A204.1 (cell line): ENCODE measurements around the gene KLRB1.
"Not testable (repeated sequence)": the region's sequence is repeated elsewhere in the genome, so short reads cannot be mapped to it uniquely, and the experiment has no call there.

ENCODE experiments used
- FAIRE-seq: peaks from 2 replicates; lab custom pipeline; 2012; peaks lifted over from hg19 to GRCh38; lab: Jason Lieb, UNC

Gene KLRB1

DNA sequence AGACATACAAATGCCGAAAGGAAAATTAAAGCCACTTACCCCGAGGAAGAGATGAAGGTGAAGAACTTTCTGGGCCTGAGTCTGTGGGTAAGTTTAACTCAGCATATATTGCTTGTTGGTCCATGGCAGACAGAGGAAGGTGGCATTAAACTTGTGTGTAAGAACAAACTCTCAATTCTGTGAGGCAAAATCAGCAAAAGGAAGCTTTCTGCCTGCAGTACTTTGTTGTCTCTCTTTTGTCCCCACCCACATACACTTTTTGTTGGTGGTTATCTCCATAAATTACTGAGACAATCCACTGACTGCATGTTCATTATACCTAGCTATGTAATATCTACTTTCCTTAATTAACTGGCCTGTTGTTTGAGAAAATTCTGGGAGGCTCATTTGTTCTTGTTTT lies at the start of gene KLRB1:
TSS of gene KLRB1 (minus strand) at position 201 of the 400 bp plus-strand sequence. CDS start at position 124, 77 bp downstream.
- FAIRE-seq = no peak

DNA sequence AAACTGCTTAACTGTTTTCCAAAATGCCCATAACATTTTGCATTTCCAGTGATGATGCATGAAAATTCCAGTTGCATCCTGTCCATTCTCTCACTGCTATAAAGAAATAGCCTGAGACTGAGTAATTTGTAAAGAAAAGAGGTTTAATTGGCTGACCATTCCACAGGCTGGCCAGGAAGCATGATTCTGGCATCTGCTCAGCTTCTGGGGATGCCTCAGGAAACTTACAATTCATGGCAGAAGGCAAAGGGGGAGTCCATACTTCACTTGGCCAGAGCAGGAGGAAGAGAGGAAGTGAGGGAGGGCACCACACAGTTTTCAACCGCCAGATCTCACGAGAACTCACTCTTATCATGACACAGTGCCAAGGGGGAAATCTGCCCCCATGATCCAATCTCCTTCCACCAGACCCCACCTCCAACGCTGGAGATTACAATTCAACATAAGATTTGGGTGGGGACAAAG lies 43.6 kb upstream of the KLRB1 start:
- no peak for FAIRE-seq

DNA sequence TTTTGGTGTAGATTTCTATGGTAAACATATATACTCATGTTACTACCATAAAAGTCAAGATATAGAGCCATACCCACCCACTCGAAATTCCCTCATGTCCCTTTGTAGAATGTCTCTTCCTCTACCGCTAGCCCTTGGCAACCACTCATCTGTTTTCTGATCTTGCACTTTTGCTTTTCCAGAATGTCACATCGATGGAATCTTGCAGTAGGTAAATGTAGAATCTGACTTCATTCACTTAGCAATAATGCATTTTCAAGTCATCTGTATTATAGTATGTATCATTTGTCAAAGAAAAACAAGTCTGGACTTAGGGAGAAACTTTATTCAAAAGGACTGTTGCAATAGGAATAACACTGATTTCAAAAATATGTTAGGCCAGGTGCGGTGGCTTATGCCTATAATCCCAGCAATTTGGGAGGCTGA lies 42.4 kb upstream of the KLRB1 start:
- no peak for FAIRE-seq

- FAIRE-seq = no peak
These were observed 41.8 kb upstream of the KLRB1 start for GRCh38 chr12:9649532-9649940.

GRCh38 chr12:9648701-9649531 lies 41.2 kb upstream of the KLRB1 start:
- FAIRE-seq = no peak

DNA sequence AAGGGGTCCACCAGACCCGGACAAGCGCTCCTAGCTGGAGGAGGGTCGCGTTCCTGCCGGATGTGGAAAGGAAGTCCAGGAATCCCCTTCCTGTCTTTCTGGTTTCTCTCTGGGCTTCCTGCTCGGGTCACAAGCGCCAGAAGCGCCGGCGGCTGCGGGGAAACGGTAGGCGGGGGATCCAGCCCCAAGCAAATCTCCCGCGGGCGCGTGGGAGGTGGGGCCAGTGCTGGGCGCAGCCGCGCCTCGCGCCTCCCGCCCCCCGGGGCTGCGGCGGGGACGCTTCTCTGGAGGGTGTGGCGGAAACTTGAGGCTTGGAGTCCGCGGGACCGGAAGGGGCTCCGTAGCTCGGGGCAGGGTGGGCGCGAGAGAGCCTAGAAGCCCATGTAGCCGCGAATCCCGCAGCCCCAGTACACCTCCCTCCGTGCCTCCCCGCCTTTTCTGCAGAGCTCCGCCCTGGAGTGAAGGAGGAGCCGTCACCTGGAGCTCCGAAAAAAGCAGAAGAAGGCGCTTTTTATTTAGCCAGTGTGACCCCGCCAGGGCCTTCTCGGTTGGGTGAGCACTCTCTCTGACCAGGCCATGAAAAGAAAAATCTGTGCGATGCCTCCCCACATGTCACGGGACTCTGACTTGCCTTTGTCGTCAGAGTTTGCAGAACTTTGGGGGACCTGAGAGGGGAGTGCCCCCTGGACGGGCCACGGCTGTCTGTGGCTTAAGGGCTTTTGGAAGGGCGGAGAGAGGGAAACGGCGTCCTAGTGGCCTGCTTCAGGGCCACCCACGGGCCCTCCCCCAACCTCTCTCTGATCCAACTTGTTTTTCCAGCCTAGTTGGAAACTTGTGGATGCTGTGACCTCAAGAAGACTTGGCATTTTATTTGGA lies 40.3 kb upstream of the KLRB1 start:
- FAIRE-seq = no peak

- no peak for FAIRE-seq
These were observed 39.4 kb upstream of the KLRB1 start for GRCh38 chr12:9646794-9647781.

DNA sequence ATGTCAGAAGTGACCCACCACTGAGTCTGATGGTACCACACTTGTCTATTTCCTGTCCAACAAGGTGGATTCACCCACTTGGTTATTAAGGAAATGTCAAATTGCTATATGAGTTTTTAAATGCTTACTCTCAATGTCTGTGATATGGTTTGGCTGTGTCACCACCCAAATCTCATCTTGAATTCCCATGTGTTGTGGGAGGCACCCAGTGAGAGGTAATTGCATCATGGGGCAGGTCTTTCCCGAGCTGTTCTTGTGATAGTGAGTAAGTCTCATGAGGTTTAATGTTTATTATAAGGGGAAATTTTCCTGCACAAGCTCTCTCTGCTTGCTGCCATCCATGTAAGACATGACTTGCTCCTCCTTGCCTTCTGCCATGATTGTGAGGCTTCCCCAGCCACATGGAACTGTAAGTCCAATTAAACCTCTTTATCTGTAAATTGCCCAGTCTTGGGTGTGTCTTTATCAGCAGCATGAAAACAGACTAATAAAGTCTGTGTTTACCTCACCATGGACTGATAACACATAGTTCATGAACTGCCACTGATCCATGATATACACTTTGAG lies 37.4 kb upstream of the KLRB1 start:
- FAIRE-seq = not testable (repeated sequence)

DNA sequence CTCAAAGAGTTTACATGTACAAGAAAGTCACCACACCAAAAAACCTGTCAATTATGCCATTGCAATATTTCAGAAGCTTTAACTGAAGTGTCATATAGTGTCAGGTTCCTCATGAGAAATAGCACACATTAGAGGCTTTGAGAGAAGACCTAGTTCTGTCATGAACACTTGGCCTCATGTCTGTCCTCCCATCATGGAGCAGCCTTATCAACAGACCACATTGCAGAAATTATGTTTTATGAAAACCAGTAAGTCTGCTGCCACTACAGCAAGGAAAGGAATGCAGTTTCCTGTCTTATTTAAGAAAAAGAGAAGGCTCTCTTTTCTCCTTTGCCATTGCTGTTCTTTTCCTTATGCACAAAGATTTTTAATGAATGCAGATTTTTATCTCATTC lies 35.5 kb upstream of the KLRB1 start:
- no peak for FAIRE-seq

- FAIRE-seq = no peak
These were observed 35.0 kb upstream of the KLRB1 start for GRCh38 chr12:9642606-9643265.

DNA sequence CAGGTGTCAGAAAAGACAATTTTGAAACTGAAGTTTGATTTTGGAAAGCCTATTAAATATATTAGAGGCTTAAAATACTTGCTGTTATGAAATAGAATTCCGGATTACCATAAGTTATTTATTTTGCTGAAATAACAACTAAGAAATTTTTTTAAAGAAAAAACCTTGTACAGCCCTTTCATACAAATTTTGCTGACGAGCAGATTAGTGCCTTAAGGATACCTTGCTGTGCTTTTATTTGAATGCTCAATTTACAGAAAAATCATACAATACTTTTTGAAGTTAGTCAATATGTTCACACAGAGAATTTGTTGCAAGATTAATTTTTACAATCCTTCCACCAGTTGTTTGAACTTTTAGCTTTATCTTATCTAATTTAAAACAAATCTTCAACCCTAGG lies 32.3 kb upstream of the KLRB1 start:
- FAIRE-seq = no peak

- no peak for FAIRE-seq
These were observed 29.1 kb upstream of the KLRB1 start for GRCh38 chr12:9636851-9637206.

GRCh38 chr12:9636150-9636850 lies 28.6 kb upstream of the KLRB1 start:
- no peak for FAIRE-seq

DNA sequence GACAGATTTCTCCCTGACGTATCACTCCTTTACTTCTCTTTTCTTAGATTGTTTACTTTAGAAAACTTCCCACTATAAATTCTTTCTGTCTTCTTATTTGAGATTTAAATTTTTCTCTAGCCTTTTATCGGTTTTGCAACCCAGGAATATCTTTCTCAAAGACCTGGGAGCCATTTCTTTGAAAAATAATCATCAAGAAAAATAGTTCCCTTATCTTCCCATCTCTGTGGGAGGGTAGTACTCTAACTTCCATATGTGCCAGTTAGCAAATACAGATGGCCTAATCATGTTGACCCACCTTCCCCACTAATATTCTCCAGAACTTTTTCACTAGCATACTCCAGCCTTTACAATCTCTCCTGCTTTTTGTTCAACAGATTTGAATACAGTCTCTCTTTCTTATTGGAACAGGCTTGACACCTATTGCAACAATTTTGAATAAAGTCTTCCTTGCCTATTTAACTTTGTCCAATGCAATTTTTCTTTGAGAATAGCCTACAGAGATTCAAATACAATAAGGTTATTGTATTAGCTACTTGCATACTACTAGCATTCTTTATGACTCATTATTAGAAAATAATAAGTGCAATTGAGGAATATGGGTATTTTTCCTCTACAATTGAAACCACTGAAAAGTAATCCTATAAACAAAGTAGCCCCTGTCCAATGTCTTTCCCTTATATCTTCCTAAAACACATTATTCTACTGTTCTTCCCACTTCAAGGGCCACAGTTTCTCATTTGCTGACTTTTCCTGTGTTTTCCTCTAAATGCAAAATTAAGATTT lies 27.4 kb upstream of the KLRB1 start:
- no peak for FAIRE-seq

DNA sequence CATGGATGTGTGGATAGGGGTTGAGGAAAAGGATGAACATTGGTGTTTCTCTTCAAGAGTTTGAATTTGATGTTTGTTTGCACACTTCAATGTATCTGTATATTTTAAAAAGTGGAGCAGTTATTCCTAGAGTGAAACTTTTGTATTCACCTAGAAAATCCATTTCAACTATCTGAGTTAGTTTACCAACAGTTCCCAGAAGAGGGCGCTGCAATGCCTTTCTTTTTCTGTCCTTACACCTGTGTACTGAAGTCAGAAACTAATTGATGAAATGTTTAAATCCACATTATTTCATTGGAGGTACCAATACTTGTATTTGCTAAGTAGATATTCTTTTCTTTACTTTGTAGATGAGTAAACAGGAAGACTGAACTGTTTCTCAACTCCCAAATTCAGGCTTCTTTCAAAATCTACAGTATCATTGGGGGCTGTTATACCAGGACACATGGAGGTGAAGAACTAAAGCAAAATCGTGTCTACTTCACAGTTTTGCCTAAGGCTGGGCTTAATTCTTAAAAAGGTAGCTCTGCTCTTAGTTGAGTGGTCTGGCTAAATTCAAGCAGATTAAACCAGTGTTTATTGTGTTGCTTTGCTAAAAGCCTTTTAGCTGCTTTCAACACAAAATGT lies 26.6 kb upstream of the KLRB1 start:
- peak; percentile 93 for FAIRE-seq

- FAIRE-seq = no peak
These were observed 25.1 kb upstream of the KLRB1 start for GRCh38 chr12:9632766-9633165.

GRCh38 chr12:9626821-9627220 lies 19.1 kb upstream of the KLRB1 start:
- FAIRE-seq = no peak

DNA sequence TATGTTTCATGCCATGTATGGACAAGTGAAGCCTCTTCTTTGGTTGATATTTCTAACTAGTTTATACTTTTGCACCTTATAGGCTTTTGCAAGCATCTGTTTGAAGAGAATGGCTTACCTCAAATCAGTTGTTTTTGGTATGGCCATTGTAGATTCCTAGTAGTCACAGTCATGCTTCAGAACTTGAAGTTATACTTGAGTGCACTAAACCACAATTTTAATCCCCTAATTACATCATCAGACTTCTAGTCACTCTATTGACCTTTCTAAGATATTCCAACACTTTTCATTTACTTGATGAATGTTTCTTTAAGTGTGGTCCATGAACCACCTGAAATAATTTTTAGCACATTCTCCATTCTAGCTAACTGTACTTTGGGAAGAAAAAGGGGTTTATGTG lies 18.6 kb upstream of the KLRB1 start:
- FAIRE-seq = no peak

DNA sequence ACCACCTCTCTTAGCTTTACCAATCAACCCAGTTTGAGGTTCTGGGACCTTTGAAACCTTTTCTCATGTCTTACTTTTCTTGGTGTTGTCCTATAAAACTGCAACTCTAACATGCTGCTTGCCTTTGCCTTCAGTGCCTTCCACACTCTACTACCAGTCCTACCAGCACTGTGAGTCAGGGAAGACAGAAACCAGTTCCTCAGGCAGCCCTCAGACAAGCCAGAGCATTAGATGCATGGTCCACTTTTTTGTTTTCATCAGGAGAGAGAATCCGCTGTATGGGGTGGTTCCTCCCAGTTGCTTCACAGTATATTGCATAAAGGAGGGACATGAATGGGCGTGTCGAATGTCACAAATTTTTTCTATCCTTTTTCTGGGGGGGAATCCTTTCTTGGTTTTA lies 17.3 kb upstream of the KLRB1 start:
- no peak for FAIRE-seq
